Activated B cell treated with CpG ODN at 0.5 μM for 24 hours (primary cell): ENCODE results near the gene SOSTDC1. TPM values are rescaled to one million over a fixed set of nuclear protein-coding genes. Genes with fewer than 3 reads are reported as not detected.

Experiments
- ATAC-seq: fragments of 200-7000 bp; cut with Tn5 transposase; one replicate; pipeline ENCODE4 v1.10.0; 2021; ENCODE audit warnings: low read depth, mild to moderate bottlenecking, moderate library complexity
- CTCF ChIA-PET: fragments of 350-600 bp; sonication (Branson Sonifier 250); formaldehyde crosslinking; loops from one replicate; lab custom pipeline; 2021; ENCODE audit warnings: antibody characterized with exemption; lab: Charles Lee
- POLR2A ChIA-PET: fragments of 350-600 bp; sonication (Branson Sonifier 250); formaldehyde crosslinking; loops from one replicate; lab custom pipeline; 2021; ENCODE audit warnings: antibody characterized with exemption; lab: Charles Lee
- DNase-seq: peaks from one replicate; pipeline ENCODE4 v3.0.0; 2022
- H3K27ac Mint-ChIP-seq: one replicate; pipeline ENCODE4 v1.8.0; 2020; ENCODE audit warnings: mixed read lengths
- H3K27me3 Mint-ChIP-seq: one replicate; pipeline ENCODE4 v1.8.0; 2021; ENCODE audit warnings: mixed read lengths
- H3K36me3 Mint-ChIP-seq: one replicate; pipeline ENCODE4 v1.8.0; 2021; ENCODE audit warnings: low read depth, mixed read lengths
- H3K4me1 Mint-ChIP-seq: one replicate; pipeline ENCODE4 v1.8.0; 2021; ENCODE audit warnings: mixed read lengths
- H3K4me3 Mint-ChIP-seq: one replicate; pipeline ENCODE4 v1.8.0; 2020; ENCODE audit warnings: mild to moderate bottlenecking, mixed read lengths
- H3K9me3 Mint-ChIP-seq: one replicate; pipeline ENCODE4 v1.8.0; 2020; ENCODE audit warnings: mixed read lengths
- intact Hi-C: fragments of 100-400 bp; cut with micrococcal nuclease; formaldehyde crosslinking; loops from one replicate; pipeline ENCODE4 v1.15.1; 2024
- total RNA-seq: library from RNA; stranded (reverse); gene quantifications from 2 replicates; pipeline ENCODE4 v1.2.3, GENCODE V29; 2022
- TF ChIP-seq, protein P1 (sequence below): fragments of 200-600 bp; IDR thresholded peaks from one replicate; pipeline ENCODE4 v1.8.0; 2022; ENCODE audit warnings: antibody characterized with exemption, mild to moderate bottlenecking

The SOSTDC1 gene
- total RNA-seq, 1 donor from 2014 or later = not detected

DNA sequence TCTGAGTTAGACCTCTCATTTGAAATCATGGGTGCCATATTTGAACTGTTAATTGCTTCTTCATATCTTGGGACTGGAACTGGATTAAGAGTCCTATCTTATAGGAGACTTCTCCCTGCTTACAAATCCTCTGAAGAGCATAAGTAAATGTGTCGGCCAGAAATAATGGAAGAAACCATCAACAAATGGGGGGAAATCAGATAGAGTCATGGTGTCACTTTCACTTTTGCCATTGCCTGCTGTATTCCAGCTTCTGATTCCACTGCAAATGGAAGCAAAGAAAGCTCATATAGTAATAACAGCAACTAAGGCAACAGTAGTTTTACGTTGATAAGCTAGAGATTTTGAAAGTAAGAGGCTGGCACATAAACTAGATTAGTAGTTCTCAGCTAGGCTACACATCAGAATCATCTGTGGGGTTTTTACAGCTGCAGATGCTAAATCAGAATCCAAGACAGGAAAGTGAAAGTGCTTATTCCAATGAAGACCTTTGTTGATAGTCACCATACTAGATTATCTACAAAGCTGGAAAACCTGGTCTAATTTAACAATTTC, 31.9 kb downstream of the SOSTDC1 start:
- Mint-ChIP-seq H3K9me3 (no peaks in the 10 kb centered on the region), H3K27ac (no peak overlapping the region), H3K4me3 (no peak overlapping the region), H3K27me3 (peaks cover 8% of the 10 kb centered on the region), H3K36me3 (no peaks in the 10 kb centered on the region), H3K4me1 (no peaks in the 10 kb centered on the region)
- CTCF ChIA-PET = interaction anchor here (1.4 to 7.6 kb wide), 3 partner anchors 8 to 484 kb away, joined by 4 to 62 read pairs (median 6); no protein-coding TSS in a partner anchor
- POLR2A ChIA-PET = no interaction called here
- no peak for ATAC-seq
- intact Hi-C loops = no loop called here
- TF ChIP-seq, protein P1, sequence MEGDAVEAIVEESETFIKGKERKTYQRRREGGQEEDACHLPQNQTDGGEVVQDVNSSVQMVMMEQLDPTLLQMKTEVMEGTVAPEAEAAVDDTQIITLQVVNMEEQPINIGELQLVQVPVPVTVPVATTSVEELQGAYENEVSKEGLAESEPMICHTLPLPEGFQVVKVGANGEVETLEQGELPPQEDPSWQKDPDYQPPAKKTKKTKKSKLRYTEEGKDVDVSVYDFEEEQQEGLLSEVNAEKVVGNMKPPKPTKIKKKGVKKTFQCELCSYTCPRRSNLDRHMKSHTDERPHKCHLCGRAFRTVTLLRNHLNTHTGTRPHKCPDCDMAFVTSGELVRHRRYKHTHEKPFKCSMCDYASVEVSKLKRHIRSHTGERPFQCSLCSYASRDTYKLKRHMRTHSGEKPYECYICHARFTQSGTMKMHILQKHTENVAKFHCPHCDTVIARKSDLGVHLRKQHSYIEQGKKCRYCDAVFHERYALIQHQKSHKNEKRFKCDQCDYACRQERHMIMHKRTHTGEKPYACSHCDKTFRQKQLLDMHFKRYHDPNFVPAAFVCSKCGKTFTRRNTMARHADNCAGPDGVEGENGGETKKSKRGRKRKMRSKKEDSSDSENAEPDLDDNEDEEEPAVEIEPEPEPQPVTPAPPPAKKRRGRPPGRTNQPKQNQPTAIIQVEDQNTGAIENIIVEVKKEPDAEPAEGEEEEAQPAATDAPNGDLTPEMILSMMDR = no peak
- DNase-seq = no peak

DNA sequence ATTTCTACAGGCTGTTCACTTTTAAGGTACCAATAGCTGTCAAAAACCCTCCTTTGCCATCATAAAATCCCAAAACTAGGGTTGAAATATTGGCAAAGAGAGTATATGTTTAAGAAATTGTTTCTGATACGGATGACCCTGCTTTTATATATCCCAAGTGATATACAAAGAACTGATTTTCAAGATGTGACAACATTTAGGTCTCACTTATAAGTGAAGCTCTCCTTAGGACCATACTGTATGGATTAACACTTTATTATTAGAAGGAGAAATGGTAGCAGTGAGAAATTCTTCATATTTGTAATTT, 33.2 kb downstream of the SOSTDC1 start:
- no peak for DNase-seq
- H3K27me3 Mint-ChIP-seq = peaks cover 6% of the 10 kb centered on the region
- no peaks in the 10 kb centered on the region for H3K4me1 Mint-ChIP-seq
- ChIA-PET CTCF (interaction anchor here (1.9 to 7.6 kb wide), 3 partner anchors 10 to 486 kb away, joined by 6 to 62 read pairs (median 7); no protein-coding TSS in a partner anchor), POLR2A (interaction anchor here (0.5 kb wide), 1 partner anchor 18 kb away, joined by 3 read pairs; no protein-coding TSS in a partner anchor)
- TF ChIP-seq, protein P1 = no peak
- no peak for ATAC-seq
- no peak overlapping the region for H3K4me3 Mint-ChIP-seq
- H3K27ac Mint-ChIP-seq = no peak overlapping the region
- intact Hi-C loops = loop anchor here (1.0 kb wide), 2 partner anchors 133 to 486 kb away; no protein-coding TSS in a partner anchor
- no peaks in the 10 kb centered on the region for H3K9me3 Mint-ChIP-seq
- H3K36me3 Mint-ChIP-seq = no peaks in the 10 kb centered on the region

DNA sequence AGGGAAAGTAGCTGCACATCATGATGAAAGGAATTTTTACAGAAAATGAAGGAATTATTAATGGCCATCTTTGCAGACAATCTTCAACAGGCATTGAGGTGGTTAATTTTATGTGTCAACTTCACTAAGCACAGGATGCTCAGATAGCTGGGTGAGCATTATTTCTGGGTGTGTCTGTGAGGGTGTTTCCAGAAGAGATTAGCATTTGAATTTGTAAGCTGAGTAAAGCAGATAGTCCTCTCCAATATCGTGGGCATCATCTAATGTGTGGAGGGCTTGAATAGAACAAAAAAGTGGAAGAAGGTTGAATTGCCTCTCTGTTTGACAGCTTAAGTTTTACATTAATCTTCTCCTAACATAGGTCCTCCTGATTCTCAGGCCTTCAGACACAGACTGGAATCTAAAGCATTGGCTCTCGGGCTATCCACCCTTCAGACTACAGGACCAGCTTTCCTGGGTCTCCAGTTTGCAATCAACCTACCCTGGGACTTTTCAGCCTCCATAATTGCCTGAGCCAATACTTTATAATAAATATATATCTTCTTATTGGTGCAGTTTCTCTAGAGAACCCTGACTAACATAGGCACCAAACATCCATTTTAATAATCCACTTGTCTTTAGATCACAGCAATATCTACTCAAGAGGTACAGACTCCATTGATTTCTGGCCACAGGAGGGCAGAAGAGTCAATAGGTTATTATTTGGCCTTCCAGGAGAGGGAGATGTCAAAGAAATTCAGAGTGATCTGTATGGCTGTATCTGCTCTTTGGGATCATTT, 33.7 kb downstream of the SOSTDC1 start:
- no peak for DNase-seq
- intact Hi-C loops = loop anchor here (1.0 kb wide), 2 partner anchors 133 to 486 kb away; no protein-coding TSS in a partner anchor
- Mint-ChIP-seq H3K9me3 (no peaks in the 10 kb centered on the region), H3K4me3 (no peak overlapping the region), H3K27ac (no peak overlapping the region), H3K27me3 (peaks cover 4% of the 10 kb centered on the region), H3K4me1 (no peaks in the 10 kb centered on the region), H3K36me3 (no peaks in the 10 kb centered on the region)
- CTCF ChIA-PET = interaction anchor here (1.9 to 7.6 kb wide), 3 partner anchors 10 to 486 kb away, joined by 6 to 62 read pairs (median 7); no protein-coding TSS in a partner anchor
- ATAC-seq = peak; percentile 56
- TF ChIP-seq, protein P1 = no peak
- POLR2A ChIA-PET = interaction anchor here (0.5 kb wide), 1 partner anchor 18 kb away, joined by 3 read pairs; no protein-coding TSS in a partner anchor

DNA sequence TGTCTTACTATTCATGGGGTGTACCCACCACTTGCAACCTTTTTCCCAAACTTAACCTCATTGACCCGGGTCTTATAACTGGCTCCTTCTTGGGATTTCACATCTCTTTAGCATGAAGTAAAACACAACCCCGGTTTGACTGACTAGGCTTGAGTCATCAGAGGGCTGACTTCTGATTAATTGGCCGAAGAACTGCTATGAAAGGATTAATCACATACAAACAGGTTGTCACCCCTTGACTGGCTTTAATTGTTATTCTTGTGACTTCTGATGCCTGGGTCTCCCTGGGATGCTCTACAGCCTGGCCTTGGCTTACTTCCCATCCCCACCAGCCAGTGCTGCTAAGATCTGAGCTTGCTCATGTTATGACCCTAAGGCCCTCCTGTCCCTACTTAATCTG, 35.4 kb downstream of the SOSTDC1 start:
- CTCF ChIA-PET = interaction anchor here (7.6 kb wide), 1 partner anchor 135 kb away, joined by 62 read pairs; no protein-coding TSS in a partner anchor
- ATAC-seq = no peak
- intact Hi-C loops = no loop called here

More for the DNA sequence above, 35.4 kb downstream of the SOSTDC1 start:
- no peaks in the 10 kb centered on the region for H3K9me3 Mint-ChIP-seq
- H3K27ac Mint-ChIP-seq = no peak overlapping the region
- DNase-seq = no peak
- no peak overlapping the region for H3K4me3 Mint-ChIP-seq
- H3K36me3 Mint-ChIP-seq = no peaks in the 10 kb centered on the region
- TF ChIP-seq, protein P1 = no peak
- H3K4me1 Mint-ChIP-seq = no peaks in the 10 kb centered on the region
- peaks cover 4% of the 10 kb centered on the region for H3K27me3 Mint-ChIP-seq
- POLR2A ChIA-PET = no interaction called here
